GM23248 (cell line): ENCODE measurements around the gene MECP2.

Source experiments
- EZH2 ChIP-seq: fragments of 200-600 bp; sonication (generic); IDR thresholded peaks from 2 replicates; pipeline ENCODE4 v1.6.1; 2018; ENCODE audit warnings: antibody characterized with exemption, mild to moderate bottlenecking; ENCODE audit not compliant: insufficient read depth, poor library complexity, severe bottlenecking
- EZH2phosphoT487 ChIP-seq: fragments of 200-600 bp; sonication (generic); IDR thresholded peaks from 2 replicates; pipeline ENCODE4 v1.6.1; 2018; ENCODE audit warnings: antibody characterized with exemption, moderate library complexity, mild to moderate bottlenecking, low read depth; ENCODE audit not compliant: insufficient read depth

- TF ChIP-seq EZH2: no peak
- TF ChIP-seq EZH2phosphoT487: no peak
These were observed 49.1 kb downstream of the MECP2 start for GRCh38 chrX:154048398-154048797.
